Sigmoid colon (tissue), 4 donors: ENCODE results near the gene INSL4.

Experiments
- CTCF ChIP-seq, 4 experiments: fragments of 450-650 bp in 3 of 4; fragments of 200-600 bp in 1 of 4; IDR thresholded peaks; one replicate each; pipeline ENCODE4 v1.5.1; 2016 to 2019; ENCODE audit warnings: antibody characterized with exemption in 4 of 4, mild to moderate bottlenecking in 3 of 4, moderate library complexity in 2 of 4
- EP300 ChIP-seq, 4 donors: sonication (generic); formaldehyde crosslinking; IDR thresholded peaks; one replicate each; pipeline ENCODE4 v1.6.1; 2017; ENCODE audit warnings: antibody characterized with exemption in 4 of 4
- POLR2A ChIP-seq, 2 donors: fragments of 450-650 bp; IDR thresholded peaks; one replicate each; pipeline ENCODE4 v1.6.1; 2016; ENCODE audit warnings: antibody characterized with exemption in 2 of 2, mild to moderate bottlenecking in 2 of 2, moderate library complexity in 2 of 2

- no peak for TF ChIP-seq CTCF (IDR thresholded peaks at IDR 0.05)
- TF ChIP-seq POLR2A (IDR thresholded peaks at IDR 0.05), result no peak
- no peak for TF ChIP-seq EP300 (IDR thresholded peaks at IDR 0.05)
These were observed 47.3 kb downstream of the INSL4 start for GRCh38 chr9:5278486-5278885.
